SKM-1 treated with dmso at 0.1 percent for 144 hours (cell line): ENCODE data around the gene CLUH.
"Not testable (repeated sequence)": the region's sequence is repeated elsewhere in the genome, so short reads cannot be mapped to it uniquely, and the experiment has no call there.

Experiments used
- DNase-seq: peaks from one replicate; lab custom pipeline; 2025; ENCODE audit not compliant: unreplicated experiment; lab: John Stamatoyannopoulos, UW

CLUH gene

GRCh38 chr17:2701161-2701995 lies 10.2 kb downstream of the CLUH start:
- DNase-seq, result no peak

- DNase-seq, result peak; percentile 100
Observed at GRCh38 chr17:2700491-2701141, 10.9 kb downstream of the CLUH start.

GRCh38 chr17:2700030-2700490 lies 11.5 kb downstream of the CLUH start:
- no peak for DNase-seq

- DNase-seq, result not testable (repeated sequence)
Observed at GRCh38 chr17:2699216-2699805, 12.3 kb downstream of the CLUH start.

- no peak for DNase-seq
Observed at GRCh38 chr17:2697611-2698162, 13.9 kb downstream of the CLUH start.

- DNase-seq, result no peak
Observed at GRCh38 chr17:2695961-2696760, 15.4 kb downstream of the CLUH start.

GRCh38 chr17:2695243-2695960 lies 16.2 kb downstream of the CLUH start:
- no peak for DNase-seq

GRCh38 chr17:2694381-2695242 lies 17.0 kb downstream of the CLUH start:
- DNase-seq, result no peak

GRCh38 chr17:2693561-2694380 lies 17.8 kb downstream of the CLUH start:
- no peak for DNase-seq

GRCh38 chr17:2692781-2693135 lies 18.8 kb downstream of the CLUH start:
- no peak for DNase-seq

- no peak for DNase-seq
Observed at GRCh38 chr17:2691965-2692780, 19.4 kb downstream of the CLUH start.

- DNase-seq, result no peak
Observed at GRCh38 chr17:2691069-2691871, 20.3 kb downstream of the CLUH start.

GRCh38 chr17:2690165-2691068 lies 21.1 kb downstream of the CLUH start:
- DNase-seq, result no peak

- DNase-seq, result no peak
Observed at GRCh38 chr17:2689411-2690164, 22.0 kb downstream of the CLUH start.
